GM19455 (cell line): ENCODE measurements around the gene NPFFR1.
"Not testable (repeated sequence)": the region's sequence is repeated elsewhere in the genome, so short reads cannot be mapped to it uniquely, and the experiment has no call there.

Experiments
- ATAC-seq: cut with Tn5 transposase; IDR thresholded peaks from one replicate; pipeline ENCODE4 v1.9.1; 2021; ENCODE audit not compliant: unreplicated experiment

NPFFR1 gene

DNA sequence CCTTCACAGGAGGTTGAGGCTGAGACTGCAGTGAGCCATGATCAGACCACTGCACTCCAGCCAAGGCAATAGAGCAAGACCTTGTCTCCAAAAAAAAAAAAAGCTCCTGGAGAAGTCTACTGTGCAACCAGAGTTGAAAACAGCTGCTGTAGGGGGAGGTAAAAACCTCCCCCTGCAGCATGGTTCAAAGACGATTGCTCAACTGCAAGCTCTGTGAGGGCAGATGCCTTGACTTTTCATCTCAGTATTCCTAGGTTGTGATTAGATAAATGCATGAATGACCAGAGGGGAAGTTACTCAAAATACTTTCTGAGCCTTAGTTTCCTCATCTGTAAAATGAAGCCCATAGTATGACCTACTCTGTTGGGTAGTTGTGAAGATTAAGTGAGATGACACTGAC lies 25.6 kb downstream of the NPFFR1 start:
- no peak for ATAC-seq

DNA sequence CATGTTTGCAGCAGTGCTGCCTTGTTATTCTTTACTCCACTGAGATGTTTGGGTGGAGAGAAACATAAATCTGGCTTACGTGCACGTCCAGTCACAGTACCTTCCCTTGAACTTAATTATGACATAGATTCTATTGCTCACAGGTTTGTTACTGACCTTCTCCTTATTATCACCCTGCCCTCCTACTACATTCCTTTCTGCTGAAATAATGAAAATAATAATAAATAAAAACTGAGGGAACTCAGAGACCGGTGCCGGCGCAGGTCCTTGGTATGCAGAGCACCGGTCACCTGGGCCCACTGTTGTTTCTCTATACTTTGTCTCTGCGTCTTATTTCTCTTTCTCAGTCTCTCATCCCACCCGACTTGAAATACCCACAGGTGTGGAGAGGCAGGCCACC lies 26.0 kb downstream of the NPFFR1 start:
- ATAC-seq = not testable (repeated sequence)

- ATAC-seq = no peak
Observed at GRCh38 chr10:70256463-70256862, 27.3 kb downstream of the NPFFR1 start.

GRCh38 chr10:70255329-70256299 lies 28.2 kb downstream of the NPFFR1 start:
- no peak for ATAC-seq

- ATAC-seq = no peak
Observed at GRCh38 chr10:70254778-70255328, 29.0 kb downstream of the NPFFR1 start.

- ATAC-seq = no peak
Observed at GRCh38 chr10:70253878-70254765, 29.7 kb downstream of the NPFFR1 start.

DNA sequence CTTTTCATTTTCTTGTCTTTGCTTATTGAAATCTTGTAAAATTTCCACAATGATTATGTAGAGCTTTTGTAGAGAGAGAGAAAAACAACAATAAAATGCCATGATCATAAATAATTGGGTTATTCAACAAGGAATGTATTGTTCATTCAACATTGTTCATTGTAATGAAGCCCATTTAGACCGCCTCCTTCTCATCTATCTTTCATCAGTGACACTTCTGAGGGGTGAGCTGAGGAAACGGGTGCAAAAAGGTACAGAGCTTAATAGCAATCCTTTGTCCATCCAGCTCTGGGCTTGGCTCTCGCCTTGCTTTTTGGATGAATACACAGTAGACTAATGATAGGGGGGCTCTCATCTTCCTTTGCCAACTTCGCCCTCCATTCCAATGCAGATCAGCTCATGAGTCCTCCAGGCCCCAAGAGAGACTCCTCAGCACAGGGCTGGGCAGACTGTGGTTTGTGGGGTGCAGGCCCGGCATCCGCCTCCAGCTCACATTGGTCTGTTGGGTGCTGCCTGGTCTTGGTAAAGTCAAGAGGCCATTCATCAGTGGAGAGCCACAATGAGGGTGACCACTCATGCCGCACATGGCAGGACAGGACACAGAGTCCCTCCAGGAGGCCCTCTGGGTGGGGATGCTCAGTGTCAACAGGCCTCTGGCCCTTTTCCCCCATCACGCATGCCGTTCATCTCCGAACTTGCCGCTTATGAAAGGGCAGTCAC lies 32.7 kb downstream of the NPFFR1 start:
- ATAC-seq = no peak

DNA sequence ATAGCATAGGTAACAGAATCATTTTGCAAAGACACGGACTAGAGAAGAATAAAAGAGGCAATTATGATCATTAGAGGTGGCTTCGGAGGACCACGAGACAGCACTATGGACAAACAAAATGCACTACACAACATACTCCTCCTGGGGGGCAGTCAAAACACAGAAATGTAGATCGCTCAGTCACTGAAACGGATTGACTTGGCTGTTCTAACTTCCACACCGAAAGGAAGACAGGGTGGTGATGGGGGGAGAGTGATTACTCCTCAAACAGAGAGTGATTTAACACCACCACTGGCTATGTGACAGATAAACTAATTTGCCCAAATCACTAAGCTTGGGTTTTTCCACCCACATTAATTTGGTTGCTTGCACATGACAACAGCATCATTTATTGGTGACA lies 36.4 kb downstream of the NPFFR1 start:
- ATAC-seq = no peak

GRCh38 chr10:70241081-70241480 lies 42.7 kb downstream of the NPFFR1 start:
- ATAC-seq = no peak

- not testable (repeated sequence) for ATAC-seq
Observed at GRCh38 chr10:70239986-70240385, 43.8 kb downstream of the NPFFR1 start.

DNA sequence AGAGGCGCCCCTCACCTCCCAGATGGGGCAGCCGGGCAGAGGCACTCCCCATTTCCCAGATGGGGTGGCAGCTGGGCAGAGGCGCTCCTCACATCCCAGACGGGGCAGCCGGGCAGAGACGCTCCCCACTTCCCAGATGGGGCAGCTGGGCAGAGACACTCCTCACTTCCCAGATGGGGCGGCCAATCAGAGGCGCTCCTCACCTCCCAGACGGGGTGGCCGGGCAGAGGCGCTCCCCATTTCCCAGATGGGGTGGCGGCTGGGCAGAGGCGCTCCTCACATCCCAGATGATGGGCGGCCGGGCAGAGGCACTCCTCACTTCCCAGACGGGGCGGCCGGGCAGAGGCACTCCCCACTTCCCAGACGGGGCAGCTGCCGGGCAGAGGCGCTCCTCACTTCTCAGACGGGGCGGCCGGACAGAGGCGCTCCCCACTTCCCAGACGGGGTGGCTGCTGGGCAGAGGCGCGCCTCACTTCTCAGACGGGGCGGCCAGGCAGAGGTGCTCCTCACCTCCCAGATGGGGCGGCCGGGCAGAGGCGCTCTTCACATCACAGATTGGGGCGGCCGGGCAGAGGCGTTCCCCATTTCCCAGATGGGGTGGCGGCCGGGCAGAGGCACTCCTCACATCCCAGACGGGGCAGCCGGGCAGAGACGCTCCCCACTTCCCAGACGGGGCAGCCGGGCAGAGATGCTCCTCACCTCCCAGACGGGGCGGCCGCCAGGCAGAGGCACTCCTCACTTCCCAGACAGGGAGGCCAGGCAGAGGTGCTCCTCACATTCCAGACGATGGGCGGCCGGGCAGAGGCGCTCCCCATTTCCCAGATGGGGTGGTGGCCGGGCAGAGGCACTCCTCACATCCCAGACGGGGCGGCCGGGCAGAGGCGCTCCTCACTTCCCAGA lies 44.5 kb downstream of the NPFFR1 start:
- ATAC-seq = not testable (repeated sequence)

GRCh38 chr10:70237958-70238536 lies 45.8 kb downstream of the NPFFR1 start:
- ATAC-seq = not testable (repeated sequence)

GRCh38 chr10:70234668-70235447 lies 48.9 kb downstream of the NPFFR1 start:
- ATAC-seq = no peak

- no peak for ATAC-seq
Observed at GRCh38 chr10:70233939-70234300, 49.9 kb downstream of the NPFFR1 start.

- peak; percentile 94 for ATAC-seq
Observed at GRCh38 chr10:70233109-70233938, 50.5 kb downstream of the NPFFR1 start, which contains the start of gene PPA1. PPA1 (minus strand) TSS chr10:70233429; CDS start chr10:70233327, 102 bp downstream.

GRCh38 chr10:70232859-70233108 lies 51.0 kb downstream of the NPFFR1 start:
- peak; percentile 3 for ATAC-seq

- ATAC-seq = no peak
Observed at GRCh38 chr10:70232155-70232858, 51.5 kb downstream of the NPFFR1 start.
